ENCODE results near the gene MYO1D. TPM values are rescaled to one million over a fixed set of nuclear protein-coding genes. Genes with fewer than 3 reads are reported as not detected.

Gene MYO1D
- total and polyA plus RNA-seq, 8 donors: 16.7 to 43.0 (median 29.4) TPM

- intact Hi-C loops (cut with DNase I): no loop called here
- H3K36me3 ChIP-seq: no peaks in the 10 kb centered on the region
- no peaks in the 10 kb centered on the region for H3K27me3 ChIP-seq
- DNase-seq (no peak), ATAC-seq (no peak), FAIRE-seq (no peak)
- H3K9me3 ChIP-seq: no peaks in the 10 kb centered on the region
- no peak overlapping the region for H3K4me3 ChIP-seq
- H3K4me1 ChIP-seq: no peaks in the 10 kb centered on the region
- WGBS, 2 donors: 75 to 78% methylated on average over 4 of the region's 4 CpGs
- H3K27ac ChIP-seq: no peak overlapping the region
- TF ChIP-seq, protein P1, sequence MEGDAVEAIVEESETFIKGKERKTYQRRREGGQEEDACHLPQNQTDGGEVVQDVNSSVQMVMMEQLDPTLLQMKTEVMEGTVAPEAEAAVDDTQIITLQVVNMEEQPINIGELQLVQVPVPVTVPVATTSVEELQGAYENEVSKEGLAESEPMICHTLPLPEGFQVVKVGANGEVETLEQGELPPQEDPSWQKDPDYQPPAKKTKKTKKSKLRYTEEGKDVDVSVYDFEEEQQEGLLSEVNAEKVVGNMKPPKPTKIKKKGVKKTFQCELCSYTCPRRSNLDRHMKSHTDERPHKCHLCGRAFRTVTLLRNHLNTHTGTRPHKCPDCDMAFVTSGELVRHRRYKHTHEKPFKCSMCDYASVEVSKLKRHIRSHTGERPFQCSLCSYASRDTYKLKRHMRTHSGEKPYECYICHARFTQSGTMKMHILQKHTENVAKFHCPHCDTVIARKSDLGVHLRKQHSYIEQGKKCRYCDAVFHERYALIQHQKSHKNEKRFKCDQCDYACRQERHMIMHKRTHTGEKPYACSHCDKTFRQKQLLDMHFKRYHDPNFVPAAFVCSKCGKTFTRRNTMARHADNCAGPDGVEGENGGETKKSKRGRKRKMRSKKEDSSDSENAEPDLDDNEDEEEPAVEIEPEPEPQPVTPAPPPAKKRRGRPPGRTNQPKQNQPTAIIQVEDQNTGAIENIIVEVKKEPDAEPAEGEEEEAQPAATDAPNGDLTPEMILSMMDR (IDR thresholded peaks at IDR 0.05): no peak
These were observed 188.7 kb downstream of the MYO1D start for GRCh38 chr17:32688221-32688620.

DNA sequence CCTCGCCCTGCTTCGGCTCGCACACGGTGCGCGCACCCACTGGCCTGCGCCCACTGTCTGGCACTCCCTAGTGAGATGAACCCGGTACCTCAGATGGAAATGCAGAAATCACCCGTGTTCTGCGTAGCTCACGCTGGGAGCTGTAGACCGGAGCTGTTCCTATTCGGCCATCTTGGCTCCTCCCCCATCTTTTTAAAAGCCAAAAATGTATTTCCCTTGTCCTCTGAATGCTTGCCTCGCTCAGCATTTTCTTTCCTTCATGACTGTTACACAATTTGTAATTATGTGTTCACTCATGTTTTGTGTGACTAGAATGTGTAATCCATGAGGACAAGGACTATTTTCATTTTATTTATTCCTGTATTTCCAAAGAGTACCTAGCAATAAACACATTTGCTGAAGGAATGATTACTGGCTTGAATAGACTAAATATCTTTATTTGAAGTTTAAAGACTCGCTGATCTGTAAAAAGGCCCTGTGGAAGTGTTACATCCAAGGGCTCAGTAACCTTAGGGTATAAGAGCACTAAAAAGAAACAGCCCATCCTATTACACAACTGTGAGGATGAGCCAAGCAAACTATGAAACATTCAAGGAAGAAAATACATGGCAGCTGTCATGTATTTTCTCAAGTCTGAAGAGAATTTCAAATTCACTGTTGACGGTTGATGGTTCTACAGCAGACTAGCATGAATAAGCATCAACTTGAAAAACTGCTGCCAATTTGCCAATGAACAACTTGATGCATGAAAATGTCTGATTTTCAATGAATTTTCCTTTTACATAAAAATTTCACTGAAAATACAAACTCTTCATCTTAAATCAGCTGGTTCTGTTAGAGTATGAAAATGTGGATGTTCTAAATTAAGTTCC is 192.6 kb downstream of the MYO1D start:
- FAIRE-seq (no peak), ATAC-seq (no peak), DNase-seq (no peak)
- Histone ChIP-seq H3K27me3 (no peaks in the 10 kb centered on the region), H3K9me3 (no peaks in the 10 kb centered on the region), H3K4me3 (no peak overlapping the region), H3K4me1 (no peaks in the 10 kb centered on the region), H3K27ac (no peak overlapping the region), H3K36me3 (no peaks in the 10 kb centered on the region)
- WGBS, 2 donors: 95 to 98% methylated on average over 9 to 13 of the region's 16 CpGs
- TF ChIP-seq, protein P1 (IDR thresholded peaks at IDR 0.05): no peak
- intact Hi-C loops (cut with DNase I): no loop called here

DNA sequence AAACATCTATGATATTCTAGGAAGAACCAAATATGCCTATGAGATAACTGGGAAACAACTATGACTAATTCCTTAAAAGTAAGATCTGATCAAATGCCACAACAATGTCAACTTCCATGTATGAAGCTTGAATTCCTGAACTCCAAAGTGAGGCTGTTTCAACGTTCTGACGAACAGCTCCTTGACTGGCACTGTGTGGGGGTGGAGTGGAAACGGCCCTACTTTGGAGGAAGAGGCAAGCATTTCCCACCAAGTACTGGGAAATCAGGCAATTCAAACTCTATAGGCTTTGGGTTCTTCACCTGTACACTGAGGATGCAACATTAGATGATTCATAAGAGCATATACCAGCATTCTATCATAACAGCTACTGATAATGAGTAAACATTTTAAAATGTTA is 203.0 kb downstream of the MYO1D start:
- Histone ChIP-seq H3K27me3 (no peaks in the 10 kb centered on the region), H3K36me3 (no peaks in the 10 kb centered on the region), H3K4me3 (no peak overlapping the region), H3K4me1 (peaks cover 0 to 7% (median 5%) of the 10 kb centered on the region in 3 donors), H3K9me3 (no peaks in the 10 kb centered on the region), H3K27ac (no peak overlapping the region)
- FAIRE-seq (no peak), ATAC-seq (no peak), DNase-seq (no peak)
- whole genome bisulfite sequencing, 2 donors: 77 to 89% methylated on average over 3 of the region's 3 CpGs
- intact Hi-C loops (cut with DNase I): no loop called here
- TF ChIP-seq, protein P1 (IDR thresholded peaks at IDR 0.05): no peak

DNA sequence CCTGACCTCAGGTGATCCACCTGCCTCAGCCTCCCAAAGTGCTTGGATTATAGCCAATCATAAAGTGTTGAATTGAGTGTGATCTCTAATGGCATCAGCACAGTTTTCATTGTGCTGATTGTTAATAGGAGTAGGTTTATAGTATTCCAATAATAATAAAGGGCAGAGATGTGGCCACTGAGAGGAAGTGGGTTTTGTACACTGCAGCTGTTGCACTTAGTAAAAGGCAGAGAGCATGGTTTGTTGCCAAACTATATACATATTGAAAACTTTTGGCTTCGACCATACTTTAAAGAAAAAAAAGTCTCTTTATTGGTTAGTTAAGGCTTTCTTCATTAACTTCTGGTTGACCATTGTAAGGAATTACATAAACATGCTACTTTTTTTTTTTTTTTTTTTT is 204.2 kb downstream of the MYO1D start:
- WGBS, 2 donors: 75 to 81% methylated on average over 1 of the region's 1 CpG
- Histone ChIP-seq H3K4me1 (peaks cover 0 to 7% (median 5%) of the 10 kb centered on the region in 3 donors), H3K4me3 (no peak overlapping the region), H3K27me3 (no peaks in the 10 kb centered on the region), H3K36me3 (no peaks in the 10 kb centered on the region), H3K27ac (no peak overlapping the region), H3K9me3 (no peaks in the 10 kb centered on the region)
- TF ChIP-seq, protein P1 (IDR thresholded peaks at IDR 0.05): no peak
- intact Hi-C loops (cut with DNase I): no loop called here
- FAIRE-seq (no peak), DNase-seq (no peak), ATAC-seq (peak in 1 of 4 donors; percentile 15)

GRCh38 chr17:32671896-32672295 is 205.0 kb downstream of the MYO1D start:
- Histone ChIP-seq H3K9me3 (no peaks in the 10 kb centered on the region), H3K27ac (no peak overlapping the region), H3K4me1 (peaks cover 0 to 7% (median 5%) of the 10 kb centered on the region in 3 donors), H3K27me3 (no peaks in the 10 kb centered on the region), H3K4me3 (no peak overlapping the region), H3K36me3 (no peaks in the 10 kb centered on the region)
- intact Hi-C loops (cut with DNase I): no loop called here
- TF ChIP-seq, protein P1 (IDR thresholded peaks at IDR 0.05): no peak
- DNase-seq: peak in 1 of 6 donors; percentile 42
- WGBS, 2 donors: 38 to 52% methylated on average over 1 of the region's 1 CpG
- peak in 3 of 4 donors; percentile 45 to 62 (median 51) for ATAC-seq
- no peak for FAIRE-seq

Measured in pancreas (tissue), 10 donors.